Naive thymus-derived CD4-positive, alpha-beta T cell (primary cell): ENCODE data around the gene SSX2B. TPM values are rescaled to one million over a fixed set of nuclear protein-coding genes. Genes with fewer than 3 reads are reported as not detected.
"Not testable (repeated sequence)": the region's sequence is repeated elsewhere in the genome, so short reads cannot be mapped to it uniquely, and the experiment has no call there.

Experiments
- ATAC-seq: fragments of 150-1000 bp; cut with Tn5 transposase; 2 replicates; pipeline ENCODE4 v1.10.0; 2021; ENCODE audit warnings: mild to moderate bottlenecking, moderate library complexity
- CTCF ChIA-PET: fragments of 350-600 bp; sonication (Branson Sonifier 250); formaldehyde crosslinking; loops from one replicate; lab custom pipeline; 2021; ENCODE audit warnings: antibody characterized with exemption; lab: Charles Lee
- POLR2A ChIA-PET: fragments of 350-600 bp; sonication (Branson Sonifier 250); formaldehyde crosslinking; loops from one replicate; lab custom pipeline; 2021; ENCODE audit warnings: antibody characterized with exemption, inconsistent platforms; lab: Charles Lee
- DNase-seq, 9 donors: peaks; one replicate each; pipeline versions ENCODE4 v3.0.0 to v3.0.0-alpha.2; 2020 to 2022; ENCODE audit warnings: mixed read lengths in 1 of 9
- H3K27ac ChIP-seq: one replicate; pipeline ENCODE4 v1.7.0; 2013; ENCODE audit warnings: mild to moderate bottlenecking, low read depth, low read length, moderate library complexity
- H3K27me3 ChIP-seq, 2 donors: one replicate each; pipeline ENCODE4 v1.7.0; 2013; ENCODE audit warnings: low read length in 2 of 2, mild to moderate bottlenecking in 2 of 2, moderate library complexity in 2 of 2; ENCODE audit not compliant: control insufficient read depth in 2 of 2, insufficient read depth in 2 of 2
- H3K36me3 ChIP-seq, 3 experiments: 1 replicate in 2 of 3; 2 replicates in 1 of 3; pipeline ENCODE4 v1.7.0; 2013; ENCODE audit warnings: low read length in 3 of 3, mild to moderate bottlenecking in 3 of 3, moderate library complexity in 1 of 3; ENCODE audit not compliant: insufficient read depth in 3 of 3, control insufficient read depth in 2 of 3
- H3K4me1 ChIP-seq, 2 donors: one replicate each; pipeline ENCODE4 v1.7.0; 2013; ENCODE audit warnings: low read length in 2 of 2, mild to moderate bottlenecking in 2 of 2, moderate library complexity in 1 of 2; ENCODE audit not compliant: control insufficient read depth in 2 of 2, insufficient read depth in 2 of 2
- H3K4me3 ChIP-seq: 2 replicates; pipeline ENCODE4 v1.7.0; 2013; ENCODE audit warnings: mild to moderate bottlenecking, low read length
- H3K9me3 ChIP-seq, 3 experiments: 1 replicate in 2 of 3; 2 replicates in 1 of 3; pipeline ENCODE4 v1.7.0; 2013; ENCODE audit warnings: low read length in 3 of 3; ENCODE audit not compliant: control insufficient read depth in 2 of 3
- H3K27ac Mint-ChIP-seq, 9 donors: one replicate each; pipeline ENCODE4 v1.8.0; 2020 to 2022; ENCODE audit warnings: mixed read lengths in 9 of 9, mild to moderate bottlenecking in 8 of 9, moderate library complexity in 5 of 9, inconsistent platforms in 2 of 9
- H3K27me3 Mint-ChIP-seq, 5 donors: one replicate each; pipeline ENCODE4 v1.8.0; 2021 to 2022; ENCODE audit warnings: mixed read lengths in 5 of 5, mild to moderate bottlenecking in 1 of 5
- H3K36me3 Mint-ChIP-seq, 5 donors: one replicate each; pipeline ENCODE4 v1.8.0; 2020 to 2022; ENCODE audit warnings: mixed read lengths in 5 of 5, mild to moderate bottlenecking in 3 of 5, inconsistent platforms in 1 of 5
- H3K4me1 Mint-ChIP-seq, 7 donors: one replicate each; pipeline ENCODE4 v1.8.0; 2020 to 2022; ENCODE audit warnings: mixed read lengths in 7 of 7, mild to moderate bottlenecking in 3 of 7, inconsistent platforms in 1 of 7
- H3K4me3 Mint-ChIP-seq, 10 donors: one replicate each; pipeline ENCODE4 v1.8.0; 2020 to 2022; ENCODE audit warnings: mild to moderate bottlenecking in 10 of 10, mixed read lengths in 10 of 10, moderate library complexity in 6 of 10, inconsistent platforms in 2 of 10
- H3K9me3 Mint-ChIP-seq, 11 donors: one replicate each; pipeline ENCODE4 v1.8.0; 2020 to 2022; ENCODE audit warnings: mixed read lengths in 11 of 11, mild to moderate bottlenecking in 4 of 11, inconsistent platforms in 1 of 11, moderate library complexity in 1 of 11
- intact Hi-C, 2 donors: fragments of 100-400 bp; cut with micrococcal nuclease; formaldehyde crosslinking; loops; one replicate each; pipeline ENCODE4 v1.15.1; 2023
- polyA plus RNA-seq, 2 donors: library from polyadenylated mRNA; unstranded; fragments of 300-500 nt; fragmentation: Illumina TruSeq; gene quantifications; one replicate each; pipeline ENCODE4 v1.2.3, GENCODE V29; 2021
- total RNA-seq, 6 experiments: library from RNA in 5 of 6; stranded (reverse) in 5 of 6; gene quantifications; 1 replicate in 5 of 6; 2 replicates in 1 of 6; pipeline ENCODE4 v1.2.3 and lab custom pipeline; 2021 to 2026

The SSX2B gene
- not detected for total RNA-seq
- not detected for polyA plus RNA-seq
- total RNA-seq (lab: John Stamatoyannopoulos, UW): not detected

GRCh38 chrX:52750952-52751351 is at the start of gene SSX2B:
TSS of gene SSX2B (plus strand) at chrX:52751252. CDS start at chrX:52752681, 1,429 bp downstream.
- H3K27me3 ChIP-seq, CTCF ChIA-PET, POLR2A ChIA-PET, H3K4me1 Mint-ChIP-seq, H3K36me3 ChIP-seq, H3K4me3 Mint-ChIP-seq, H3K27ac ChIP-seq, H3K9me3 ChIP-seq, intact Hi-C loops, H3K4me1 ChIP-seq, H3K27ac Mint-ChIP-seq, DNase-seq, ATAC-seq, H3K4me3 ChIP-seq, H3K36me3 Mint-ChIP-seq, H3K9me3 Mint-ChIP-seq, H3K27me3 Mint-ChIP-seq: not testable (repeated sequence)

GRCh38 chrX:52707078-52707477 is 44.0 kb upstream of the SSX2B start, which contains the start of gene SSX2:
TSS of gene SSX2 (minus strand) at chrX:52707178. CDS start at chrX:52705749, 1,429 bp downstream.
- H3K27ac Mint-ChIP-seq, ATAC-seq, DNase-seq, H3K4me1 ChIP-seq, POLR2A ChIA-PET, H3K36me3 ChIP-seq, H3K4me3 Mint-ChIP-seq, H3K36me3 Mint-ChIP-seq, H3K27me3 ChIP-seq, H3K27ac ChIP-seq, H3K4me3 ChIP-seq, H3K9me3 Mint-ChIP-seq, CTCF ChIA-PET, intact Hi-C loops, H3K9me3 ChIP-seq, H3K4me1 Mint-ChIP-seq, H3K27me3 Mint-ChIP-seq: not testable (repeated sequence)

- H3K27me3 Mint-ChIP-seq, H3K9me3 Mint-ChIP-seq, POLR2A ChIA-PET, H3K36me3 Mint-ChIP-seq, H3K4me1 Mint-ChIP-seq, H3K27ac Mint-ChIP-seq, H3K36me3 ChIP-seq, H3K4me3 Mint-ChIP-seq, H3K4me1 ChIP-seq, H3K27ac ChIP-seq, H3K27me3 ChIP-seq, H3K4me3 ChIP-seq, intact Hi-C loops, DNase-seq, H3K9me3 ChIP-seq, CTCF ChIA-PET, ATAC-seq: not testable (repeated sequence)
These were observed 14.9 kb downstream of the SSX2B start for GRCh38 chrX:52765983-52766382.

- H3K4me3 Mint-ChIP-seq, H3K27ac ChIP-seq, DNase-seq, H3K9me3 ChIP-seq, H3K4me3 ChIP-seq, POLR2A ChIA-PET, ATAC-seq, H3K9me3 Mint-ChIP-seq, H3K27ac Mint-ChIP-seq, H3K4me1 ChIP-seq, H3K4me1 Mint-ChIP-seq, H3K36me3 Mint-ChIP-seq, H3K36me3 ChIP-seq, H3K27me3 Mint-ChIP-seq, intact Hi-C loops, CTCF ChIA-PET, H3K27me3 ChIP-seq: not testable (repeated sequence)
These were observed 22.5 kb downstream of the SSX2B start for GRCh38 chrX:52773504-52773903.

- not testable (repeated sequence) for H3K9me3 Mint-ChIP-seq, H3K36me3 Mint-ChIP-seq
These were observed 46.3 kb downstream of the SSX2B start, which contains the start of gene SPANXN5 for GRCh38 chrX:52797327-52797726. TSS of gene SPANXN5 (minus strand) at chrX:52797427. CDS start at chrX:52797348, 79 bp downstream.

GRCh38 chrX:52804876-52805275 is 53.8 kb downstream of the SSX2B start:
- H3K27ac Mint-ChIP-seq: not testable (repeated sequence)
- H3K27me3 Mint-ChIP-seq: peaks cover 0 to 11% (median 0%) of the 10 kb centered on the region in 5 donors

More at GRCh38 chrX:52797327-52797726, 46.3 kb downstream of the SSX2B start, which contains the start of gene SPANXN5:
- ATAC-seq, DNase-seq, H3K4me1 ChIP-seq, POLR2A ChIA-PET, H3K36me3 ChIP-seq, H3K27me3 ChIP-seq, intact Hi-C loops, H3K4me3 Mint-ChIP-seq, H3K4me3 ChIP-seq, H3K27me3 Mint-ChIP-seq, CTCF ChIA-PET, H3K4me1 Mint-ChIP-seq, H3K9me3 ChIP-seq, H3K27ac Mint-ChIP-seq, H3K27ac ChIP-seq: not testable (repeated sequence)

More at GRCh38 chrX:52804876-52805275, 53.8 kb downstream of the SSX2B start:
- intact Hi-C loops, CTCF ChIA-PET, H3K36me3 ChIP-seq, H3K27me3 ChIP-seq, H3K4me3 Mint-ChIP-seq, POLR2A ChIA-PET, H3K9me3 Mint-ChIP-seq, H3K9me3 ChIP-seq, ATAC-seq, H3K36me3 Mint-ChIP-seq, H3K4me1 ChIP-seq, H3K27ac ChIP-seq, H3K4me3 ChIP-seq, DNase-seq, H3K4me1 Mint-ChIP-seq: not testable (repeated sequence)
